IMR-90 (cell line): ENCODE results near the gene BEX3. TPM values are rescaled to one million over a fixed set of nuclear protein-coding genes. Genes with fewer than 3 reads are reported as not detected.

Source experiments
- ATAC-seq: fragments of 200-7000 bp; cut with Tn5 transposase; 2 replicates; pipeline ENCODE4 v1.9.1; 2020; ENCODE audit warnings: low read depth, mild to moderate bottlenecking, moderate library complexity
- BruUV-seq: library from RNA; stranded (reverse); fragments of 400-500 nt; replicated peaks from 2 replicates; lab custom pipeline; 2021; lab: Mats Ljungman, UMichigan
- CTCF ChIA-PET: fragments of 300-600 bp; formaldehyde crosslinking; extraction: SDS; loops from one replicate; lab custom pipeline; 2021; ENCODE audit warnings: antibody characterized with exemption; lab: Yijun Ruan, JAX
- POLR2A ChIA-PET: fragments of 300-600 bp; sonication (Branson Sonifier 250); formaldehyde crosslinking; loops from one replicate; lab custom pipeline; 2022; ENCODE audit warnings: antibody characterized with exemption; ENCODE audit not compliant: unreplicated experiment; lab: Charles Lee
- DNase-seq: peaks from one replicate; pipeline ENCODE4 v3.0.0; 2013
- H2AFZ ChIP-seq: replicated peaks from 2 replicates; pipeline ENCODE3; 2013; ENCODE audit warnings: low read length, mild to moderate bottlenecking; ENCODE audit not compliant: poor library complexity
- H2AK5ac ChIP-seq: 2 replicates; pipeline ENCODE4 v1.6.1; 2013; ENCODE audit warnings: low read depth, low read length, inconsistent platforms
- H2AK9ac ChIP-seq: replicated peaks from 2 replicates; pipeline ENCODE3; 2013; ENCODE audit warnings: mild to moderate bottlenecking, low read depth, low read length, moderate library complexity; ENCODE audit not compliant: poor library complexity
- H2BK120ac ChIP-seq: 2 replicates; pipeline ENCODE4 v1.6.1; 2013; ENCODE audit warnings: low read depth, low read length, inconsistent platforms
- H2BK15ac ChIP-seq: 3 replicates; pipeline ENCODE4 v1.6.1; 2013; ENCODE audit warnings: low read depth, low read length, inconsistent platforms
- H2BK20ac ChIP-seq: 2 replicates; pipeline ENCODE4 v1.6.1; 2013; ENCODE audit warnings: low read depth, mild to moderate bottlenecking, inconsistent platforms, low read length, moderate library complexity
- H2BK5ac ChIP-seq: 2 replicates; pipeline ENCODE4 v1.6.1; 2013; ENCODE audit warnings: mild to moderate bottlenecking, low read depth, low read length, inconsistent platforms; ENCODE audit not compliant: poor library complexity, severe bottlenecking
- H3K14ac ChIP-seq: replicated peaks from 2 replicates; pipeline ENCODE4 v1.6.1; 2013; ENCODE audit warnings: low read depth, low read length, inconsistent platforms
- H3K18ac ChIP-seq: 2 replicates; pipeline ENCODE4 v1.6.1; 2013; ENCODE audit warnings: low read depth, low read length, control low read depth
- H3K23ac ChIP-seq: 2 replicates; pipeline ENCODE4 v1.6.1; 2013; ENCODE audit warnings: low read depth, low read length, inconsistent platforms
- H3K27ac ChIP-seq: 2 replicates; pipeline ENCODE4 v1.5.1; 2013; ENCODE audit warnings: mild to moderate bottlenecking, control low read depth, low read length; ENCODE audit not compliant: insufficient read depth
- H3K27me3 ChIP-seq: 2 replicates; pipeline ENCODE4 v1.6.1; 2013; ENCODE audit warnings: low read length; ENCODE audit not compliant: control insufficient read depth, insufficient read depth
- H3K36me3 ChIP-seq: 2 replicates; pipeline ENCODE4 v1.6.1; 2013; ENCODE audit warnings: low read length, mixed read lengths; ENCODE audit not compliant: control insufficient read depth, insufficient read depth
- H3K4ac ChIP-seq: 2 replicates; pipeline ENCODE4 v1.6.1; 2013; ENCODE audit warnings: low read depth, low read length, inconsistent platforms
- H3K4me1 ChIP-seq: 2 replicates; pipeline ENCODE4 v1.6.1; 2013; ENCODE audit warnings: low read length, mixed read lengths; ENCODE audit not compliant: control insufficient read depth, insufficient read depth
- H3K4me2 ChIP-seq: 2 replicates; pipeline ENCODE4 v1.6.1; 2013; ENCODE audit warnings: low read depth, mild to moderate bottlenecking, control low read depth, low read length, moderate library complexity
- H3K4me3 ChIP-seq: 2 replicates; pipeline ENCODE4 v1.5.1; 2013; ENCODE audit warnings: low read depth, mild to moderate bottlenecking, control low read depth, low read length, moderate library complexity; ENCODE audit not compliant: insufficient read depth
- H3K56ac ChIP-seq: 2 replicates; pipeline ENCODE4 v1.6.1; 2013; ENCODE audit warnings: low read length, inconsistent platforms; ENCODE audit not compliant: insufficient read depth; ENCODE audit errors: extremely low read depth
- H3K79me1 ChIP-seq, 2 experiments: 2 replicates each; pipeline ENCODE4 v1.6.1; 2013; ENCODE audit warnings: low read length in 2 of 2, inconsistent platforms in 1 of 2, low read depth in 1 of 2
- H3K9ac ChIP-seq: 2 replicates; pipeline ENCODE4 v1.6.1; 2013; ENCODE audit warnings: low read depth, low read length, control low read depth
- H3K9me1 ChIP-seq: 2 replicates; pipeline ENCODE4 v1.6.1; 2013; ENCODE audit warnings: low read length, inconsistent platforms; ENCODE audit not compliant: insufficient read depth
- H3K9me3 ChIP-seq: 2 replicates; pipeline ENCODE4 v1.6.1; 2013; ENCODE audit warnings: low read length; ENCODE audit not compliant: control insufficient read depth, insufficient read depth
- H4K20me1 ChIP-seq: 2 replicates; pipeline ENCODE4 v1.6.1; 2013; ENCODE audit warnings: low read length, inconsistent platforms; ENCODE audit not compliant: insufficient read depth
- H4K5ac ChIP-seq: 2 replicates; pipeline ENCODE4 v1.6.1; 2013; ENCODE audit warnings: mild to moderate bottlenecking, low read depth, low read length, control low read depth
- H4K8ac ChIP-seq, 2 experiments: 2 replicates each; pipeline ENCODE4 v1.6.1; 2013; ENCODE audit warnings: low read depth in 2 of 2, low read length in 2 of 2, control low read depth in 1 of 2, inconsistent platforms in 1 of 2
- H4K91ac ChIP-seq: 2 replicates; pipeline ENCODE4 v1.6.1; 2013; ENCODE audit warnings: low read depth, low read length, inconsistent platforms; ENCODE audit not compliant: insufficient read depth
- BHLHE40 ChIP-seq: fragments of 150-350 bp; IDR thresholded peaks from 2 replicates; pipeline ENCODE4 v1.6.1; 2016; ENCODE audit warnings: mild to moderate bottlenecking, low read depth, low read length
- CEBPB ChIP-seq: IDR thresholded peaks from 2 replicates; pipeline ENCODE4 v1.6.1; 2012; ENCODE audit warnings: low read depth, low read length, improper control_type of control experiment
- CHD1 ChIP-seq: IDR thresholded peaks from 2 replicates; pipeline ENCODE4 v1.6.1; 2012; ENCODE audit warnings: low read depth, low read length, improper control_type of control experiment
- CTCF ChIP-seq: conservative IDR thresholded peaks from 2 replicates; pipeline ENCODE4 v1.5.1; 2012; ENCODE audit warnings: mild to moderate bottlenecking, low read depth, low read length, improper control_type of control experiment
- ELK1 ChIP-seq: fragments of 150-350 bp; IDR thresholded peaks from 2 replicates; pipeline ENCODE4 v1.6.1; 2016; ENCODE audit warnings: low read depth, mild to moderate bottlenecking, low read length, moderate library complexity, borderline replicate concordance
- FOS ChIP-seq: fragments of 150-350 bp; IDR thresholded peaks from 2 replicates; pipeline ENCODE4 v1.6.1; 2016; ENCODE audit warnings: low read depth, low read length
- MAFK ChIP-seq: IDR thresholded peaks from 2 replicates; pipeline ENCODE4 v1.6.1; 2012; ENCODE audit warnings: low read depth, low read length, improper control_type of control experiment
- MAZ ChIP-seq: IDR thresholded peaks from 2 replicates; pipeline ENCODE4 v1.6.1; 2012; ENCODE audit warnings: low read depth, mild to moderate bottlenecking, low read length, improper control_type of control experiment, moderate library complexity, borderline replicate concordance
- MXI1 ChIP-seq: IDR thresholded peaks from 2 replicates; pipeline ENCODE4 v1.6.1; 2012; ENCODE audit warnings: low read depth, mild to moderate bottlenecking, low read length, moderate library complexity, borderline replicate concordance
- NFE2L2 ChIP-seq: fragments of 150-350 bp; IDR thresholded peaks from 2 replicates; pipeline ENCODE4 v1.6.1; 2016; ENCODE audit warnings: low read depth, mild to moderate bottlenecking, low read length
- POLR2A ChIP-seq: IDR thresholded peaks from 2 replicates; pipeline ENCODE4 v1.6.1; 2012; ENCODE audit warnings: mild to moderate bottlenecking, low read depth, low read length
- RAD21 ChIP-seq: IDR thresholded peaks from 2 replicates; pipeline ENCODE4 v1.6.1; 2012; ENCODE audit warnings: low read length, improper control_type of control experiment
- RCOR1 ChIP-seq: IDR thresholded peaks from 2 replicates; pipeline ENCODE4 v1.6.1; 2012; ENCODE audit warnings: mild to moderate bottlenecking, low read length, improper control_type of control experiment; ENCODE audit not compliant: insufficient replicate concordance
- RFX5 ChIP-seq: IDR thresholded peaks from 2 replicates; pipeline ENCODE4 v1.8.0; 2012; ENCODE audit warnings: low read depth, mild to moderate bottlenecking, low read length, moderate library complexity
- SMC3 ChIP-seq: fragments of 150-350 bp; IDR thresholded peaks from 2 replicates; pipeline ENCODE4 v1.6.1; 2016; ENCODE audit warnings: low read depth, mild to moderate bottlenecking, antibody characterized with exemption, low read length, moderate library complexity
- USF2 ChIP-seq: fragments of 150-350 bp; IDR thresholded peaks from 2 replicates; pipeline ENCODE4 v1.6.1; 2017; ENCODE audit warnings: mild to moderate bottlenecking, antibody characterized with exemption, low read length, low read depth
- WGBS, 2 experiments: methylation state at CpG; one replicate each; pipeline versions ENCODE4 v1.1.5 to v1.1.7; 2013; ENCODE audit warnings: missing lambda C conversion rate in 2 of 2; ENCODE audit not compliant: insufficient read length in 1 of 2; ENCODE audit errors: extremely low coverage in 2 of 2; 5-methylcytosine and 5-hydroxymethylcytosine counted together
- dilution Hi-C: fragments of 300-500 bp; cut with HindIII; formaldehyde crosslinking; loops from one replicate; pipeline ENCODE4 v1.14.3; 2018; ENCODE audit warnings: low sequenced_read_pairs; ENCODE audit not compliant: unreplicated experiment
- in situ Hi-C: fragments of 300-500 bp; cut with MboI; formaldehyde crosslinking; loops from 3 replicates; pipeline ENCODE4 v1.14.3; 2019; ENCODE audit warnings: low sequenced_read_pairs, inconsistent platforms, mixed read lengths
- intact Hi-C: fragments of 100-400 bp; cut with micrococcal nuclease; formaldehyde crosslinking; loops from 2 replicates; pipeline ENCODE4 v1.10.0; 2022
- polyA plus RNA-seq, 3 experiments: library from polyadenylated mRNA; depleted of rRNA; stranded (reverse); fragments of >200 nt; gene quantifications; 2 replicates each; pipeline ENCODE4 v1.2.3, GENCODE V29; 2012; ENCODE audit warnings: low replicate concordance in 1 of 3
- total RNA-seq: library from RNA; depleted of rRNA; stranded (reverse); fragments of >200 nt; gene quantifications from 2 replicates; pipeline ENCODE4 v1.2.3, GENCODE V29; 2012

The BEX3 gene
- total and polyA plus RNA-seq, 2 of the 4 experiments (the other 2 are of a cell fraction): 114 to 409 TPM

DNA sequence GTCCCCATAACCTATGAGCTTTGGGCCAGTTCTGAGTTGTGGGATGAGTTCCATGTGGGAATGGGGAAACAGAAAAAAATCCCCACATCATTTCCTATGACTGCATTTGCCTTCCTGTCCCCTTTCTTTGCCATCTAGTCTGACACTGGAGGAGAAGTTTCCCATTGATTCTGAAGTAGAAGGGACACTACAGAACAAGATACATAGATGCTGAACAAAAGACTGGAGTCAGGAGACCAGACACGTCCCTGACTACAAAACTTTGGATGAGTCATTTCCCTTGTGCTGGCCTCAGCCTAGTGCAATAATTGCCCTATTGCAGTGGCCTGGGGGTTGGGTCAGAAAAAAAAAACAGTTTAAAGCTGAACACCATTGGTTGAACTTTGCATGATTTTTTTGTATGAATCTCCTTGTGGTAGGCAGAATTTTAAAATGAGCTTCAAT is 22.1 kb downstream of the BEX3 start:
- no peak overlapping the region for H3K9ac ChIP-seq
- H3K23ac ChIP-seq: peak overlapping the region; percentile 97
- TF ChIP-seq POLR2A: 0 out of 2 replicates have a peak, but pooled peaks have one; percentile 55
- 0 out of 2 replicates have a peak, but pooled peaks have one; percentile 3 for TF ChIP-seq RAD21
- no peak for TF ChIP-seq NFE2L2
- no peak for TF ChIP-seq SMC3
- no peak for TF ChIP-seq RFX5
- TF ChIP-seq RCOR1: no peak
- TF ChIP-seq CHD1: no peak
- no peak for TF ChIP-seq CTCF
- peak; percentile 81 for TF ChIP-seq CEBPB
- TF ChIP-seq FOS: peak; percentile 66
- TF ChIP-seq MAZ: no peak
- no peak for TF ChIP-seq MXI1
- TF ChIP-seq USF2: no peak
- peak; percentile 61 for TF ChIP-seq BHLHE40
- TF ChIP-seq ELK1: no peak
- TF ChIP-seq MAFK: no peak
- no peaks in the 10 kb centered on the region for H3K9me3 ChIP-seq
- peaks cover 6% of the 10 kb centered on the region; the same call in 1 of the 2 replicates for H3K9me1 ChIP-seq
- peak overlapping the region; percentile 94 for H4K91ac ChIP-seq
- H2AK5ac ChIP-seq: peak overlapping the region; percentile 46
- H3K36me3 ChIP-seq: no peaks in the 10 kb centered on the region
- no peaks in the 10 kb centered on the region for H3K79me1 ChIP-seq
- H3K14ac ChIP-seq: peak overlapping the region; percentile 95
- no peak overlapping the region for H2AFZ ChIP-seq
- H3K4me2 ChIP-seq: no peak overlapping the region; the same call in 1 of the 2 replicates
- no CpG with 5 or more reads among the region's 1 CpG for WGBS, 2 experiments
- H4K20me1 ChIP-seq: no peaks in the 10 kb centered on the region
- no TSS peak for BruUV-seq
- intact Hi-C loops: no loop called here
- H4K5ac ChIP-seq: peak overlapping the region; percentile 87; the same call in 1 of the 2 replicates
- H2BK120ac ChIP-seq: peak overlapping the region; percentile 98
- CTCF ChIA-PET: interaction anchor here (0.6 kb wide), 1 partner anchor 77 kb away, joined by 8 read pairs; no protein-coding TSS in a partner anchor
- peak overlapping the region; percentile 77 for H3K27ac ChIP-seq
- H2BK20ac ChIP-seq: peak overlapping the region; percentile 99
- peak overlapping the region; percentile 61 to 95 for H4K8ac ChIP-seq
- peak; percentile 86 for DNase-seq
- H3K27me3 ChIP-seq: no peaks in the 10 kb centered on the region; the same call in 1 of the 2 replicates
- H2BK15ac ChIP-seq: peak overlapping the region; percentile 62
- ATAC-seq: peak; percentile 55
- peaks cover 18% of the 10 kb centered on the region for H3K4me1 ChIP-seq
- peak overlapping the region; percentile 70; the same call in 1 of the 2 replicates for H3K56ac ChIP-seq
- POLR2A ChIA-PET: no interaction called here
- H2BK5ac ChIP-seq: peak overlapping the region; percentile 99
- no peak overlapping the region for H2AK9ac ChIP-seq
- in situ Hi-C loops: no loop called here
- H3K4me3 ChIP-seq: no peak overlapping the region
- H3K18ac ChIP-seq: peak overlapping the region; percentile 95
- peak overlapping the region; percentile 98 for H3K4ac ChIP-seq
- dilution Hi-C loops: no loop called here
